ENCODE data around the gene UBASH3B.

UBASH3B gene

DNA sequence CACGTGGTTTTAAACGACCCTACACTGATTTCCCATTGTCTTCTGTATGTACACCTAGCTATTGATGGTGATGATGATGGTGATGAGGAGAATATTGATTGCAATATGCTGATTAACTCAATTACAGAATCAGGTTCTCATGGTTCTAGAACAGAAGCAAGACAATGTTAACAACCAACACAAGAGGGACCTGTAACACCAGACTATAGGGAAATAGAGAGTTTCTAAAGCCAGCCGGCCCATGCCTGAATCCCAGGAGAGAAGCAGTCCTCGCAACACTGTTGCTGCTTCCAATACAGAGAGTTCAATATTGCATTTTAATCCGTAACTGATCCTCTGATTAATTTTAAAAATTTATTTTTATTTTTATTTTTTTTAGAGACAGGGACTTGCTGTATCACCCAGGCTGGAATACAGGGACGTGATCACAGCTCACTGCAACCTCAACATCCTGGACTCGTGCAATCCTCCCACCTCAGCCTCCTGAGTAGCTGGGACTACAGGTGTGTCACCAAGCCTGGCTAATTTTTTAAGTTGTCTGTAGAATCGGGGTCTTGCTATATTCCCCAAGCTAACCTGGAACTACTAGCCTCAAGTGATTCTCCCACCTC is 22.2 kb upstream of the UBASH3B start:
- DNase-seq (ENCODE audit: low spot score): peak; percentile 68
- in situ Hi-C loops (cut with MboI; ENCODE audit: low sequenced_read_pairs, unreplicated experiment): loop anchor here (10.0 kb wide), 1 partner anchor 121 kb away; no protein-coding TSS in a partner anchor
- TF ChIP-seq, protein P1, sequence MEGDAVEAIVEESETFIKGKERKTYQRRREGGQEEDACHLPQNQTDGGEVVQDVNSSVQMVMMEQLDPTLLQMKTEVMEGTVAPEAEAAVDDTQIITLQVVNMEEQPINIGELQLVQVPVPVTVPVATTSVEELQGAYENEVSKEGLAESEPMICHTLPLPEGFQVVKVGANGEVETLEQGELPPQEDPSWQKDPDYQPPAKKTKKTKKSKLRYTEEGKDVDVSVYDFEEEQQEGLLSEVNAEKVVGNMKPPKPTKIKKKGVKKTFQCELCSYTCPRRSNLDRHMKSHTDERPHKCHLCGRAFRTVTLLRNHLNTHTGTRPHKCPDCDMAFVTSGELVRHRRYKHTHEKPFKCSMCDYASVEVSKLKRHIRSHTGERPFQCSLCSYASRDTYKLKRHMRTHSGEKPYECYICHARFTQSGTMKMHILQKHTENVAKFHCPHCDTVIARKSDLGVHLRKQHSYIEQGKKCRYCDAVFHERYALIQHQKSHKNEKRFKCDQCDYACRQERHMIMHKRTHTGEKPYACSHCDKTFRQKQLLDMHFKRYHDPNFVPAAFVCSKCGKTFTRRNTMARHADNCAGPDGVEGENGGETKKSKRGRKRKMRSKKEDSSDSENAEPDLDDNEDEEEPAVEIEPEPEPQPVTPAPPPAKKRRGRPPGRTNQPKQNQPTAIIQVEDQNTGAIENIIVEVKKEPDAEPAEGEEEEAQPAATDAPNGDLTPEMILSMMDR (IDR thresholded peaks at IDR 0.05; ENCODE audit: borderline replicate concordance, control extremely low read depth, extremely low read depth, insufficient read depth, missing control alignments): peak; percentile 45

DNA sequence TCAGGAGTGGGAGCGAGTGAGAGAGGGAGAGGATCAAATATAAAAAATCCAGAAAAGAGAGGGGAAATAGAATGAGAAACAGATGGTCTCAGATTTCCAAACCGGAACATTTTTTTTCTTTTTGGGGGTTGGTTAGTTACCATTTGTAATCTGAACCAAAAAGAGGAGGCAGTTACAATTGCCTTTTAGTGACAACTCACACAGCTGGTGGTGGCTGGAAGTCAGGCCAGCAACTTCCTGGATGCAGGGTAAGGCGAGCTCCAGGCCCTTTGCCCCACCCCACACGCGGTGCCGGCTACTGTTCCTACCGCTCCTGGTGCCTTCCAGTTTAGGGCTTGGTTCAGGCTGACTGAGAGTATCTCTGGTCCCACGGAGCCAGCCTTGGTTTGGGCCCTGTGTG is 21.0 kb upstream of the UBASH3B start:
- in situ Hi-C loops (cut with MboI; ENCODE audit: low sequenced_read_pairs, unreplicated experiment): loop anchor here (10.0 kb wide), 1 partner anchor 120 kb away; no protein-coding TSS in a partner anchor
- no peak for DNase-seq (ENCODE audit: low spot score)
- TF ChIP-seq, protein P1 (IDR thresholded peaks at IDR 0.05; ENCODE audit: borderline replicate concordance, control extremely low read depth, extremely low read depth, insufficient read depth, missing control alignments): no peak

DNA sequence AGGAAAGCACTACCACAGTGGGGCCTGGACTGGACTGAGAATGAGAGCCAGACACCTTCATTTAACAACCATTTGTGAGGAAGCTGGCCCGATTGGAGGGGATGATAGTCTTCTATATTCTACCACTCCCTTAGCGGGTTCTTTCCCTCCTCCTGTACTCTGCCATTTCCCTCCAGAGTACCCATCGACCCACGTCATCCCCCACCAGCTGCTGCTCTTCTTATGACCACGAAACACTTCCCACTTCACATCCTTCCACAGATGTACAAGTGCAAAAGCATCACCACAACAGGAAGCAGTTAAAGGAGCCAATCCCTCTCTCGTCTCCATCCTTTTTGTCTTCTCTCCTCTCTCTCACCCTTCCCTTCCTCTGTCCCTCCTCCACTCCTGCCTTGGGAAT is 18.0 kb upstream of the UBASH3B start:
- TF ChIP-seq, protein P1 (IDR thresholded peaks at IDR 0.05; ENCODE audit: borderline replicate concordance, control extremely low read depth, extremely low read depth, insufficient read depth, missing control alignments): no peak
- in situ Hi-C loops (cut with MboI; ENCODE audit: low sequenced_read_pairs, unreplicated experiment): loop anchor here (10.0 kb wide), 1 partner anchor 117 kb away; no protein-coding TSS in a partner anchor
- DNase-seq (ENCODE audit: low spot score): no peak

DNA sequence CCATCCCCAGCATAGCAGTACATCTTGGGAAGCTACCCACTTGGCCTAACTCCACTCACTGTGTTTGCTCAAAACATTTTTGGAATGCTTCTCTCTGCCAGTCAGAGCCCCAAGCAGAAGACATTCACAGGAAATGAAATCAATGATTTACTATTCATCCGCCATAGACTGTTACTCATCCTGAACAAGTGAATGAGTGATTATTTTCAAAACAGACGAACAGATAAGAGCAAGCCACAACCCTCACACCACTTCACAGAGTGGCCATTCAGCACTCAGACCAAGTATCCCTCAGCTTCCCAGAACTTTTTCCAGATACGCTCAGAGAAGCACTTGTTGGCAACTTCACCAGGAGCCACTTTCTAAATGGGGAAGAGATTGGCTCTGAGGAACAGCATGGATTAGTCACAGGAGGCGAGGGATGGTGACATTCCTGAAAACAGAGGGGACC is 13.0 kb upstream of the UBASH3B start:
- no peak for DNase-seq (ENCODE audit: low spot score)
- TF ChIP-seq, protein P1 (IDR thresholded peaks at IDR 0.05; ENCODE audit: borderline replicate concordance, control extremely low read depth, extremely low read depth, insufficient read depth, missing control alignments): no peak
- in situ Hi-C loops (cut with MboI; ENCODE audit: low sequenced_read_pairs, unreplicated experiment): no loop called here

DNA sequence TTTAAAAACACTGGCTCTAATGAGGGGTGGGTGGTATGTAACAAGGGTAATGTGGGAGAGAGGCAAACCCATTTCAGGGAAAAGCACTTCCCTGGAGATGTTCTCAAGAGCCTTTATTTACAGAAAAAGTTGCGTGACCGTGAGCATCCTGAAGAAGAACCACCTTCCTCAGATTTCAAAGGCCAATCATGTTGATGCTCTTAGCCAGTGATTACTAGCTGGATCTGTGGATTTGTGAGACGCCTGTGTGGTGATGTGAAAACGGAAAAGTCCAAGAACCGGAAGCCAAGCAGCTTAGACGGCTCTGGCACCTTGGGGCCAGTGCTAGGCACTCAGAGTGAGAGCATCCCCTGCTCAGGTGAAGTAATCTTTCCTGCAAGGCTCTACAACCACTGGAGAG is 12.6 kb upstream of the UBASH3B start:
- in situ Hi-C loops (cut with MboI; ENCODE audit: low sequenced_read_pairs, unreplicated experiment): no loop called here
- DNase-seq (ENCODE audit: low spot score): no peak
- TF ChIP-seq, protein P1 (IDR thresholded peaks at IDR 0.05; ENCODE audit: borderline replicate concordance, control extremely low read depth, extremely low read depth, insufficient read depth, missing control alignments): no peak

DNA sequence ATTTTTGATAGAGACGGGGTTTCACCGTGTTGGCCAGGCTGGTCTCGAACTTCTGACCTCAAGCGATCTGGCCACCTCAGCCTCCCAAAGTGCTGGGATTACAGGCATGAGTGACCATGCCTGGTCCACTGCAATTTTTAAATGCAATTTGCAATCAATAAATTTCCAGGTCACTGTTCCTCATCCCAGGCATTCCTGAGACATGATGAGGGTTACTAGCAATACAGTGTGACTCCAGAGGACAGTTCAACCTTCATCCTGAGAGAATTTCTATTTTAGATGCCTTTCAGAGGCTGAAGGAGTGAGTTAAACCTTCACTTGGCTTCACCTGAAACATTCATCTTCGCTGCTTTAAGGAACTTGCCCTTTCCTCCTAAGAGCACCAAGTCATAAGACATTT is 9.7 kb upstream of the UBASH3B start:
- no peak for DNase-seq (ENCODE audit: low spot score)
- in situ Hi-C loops (cut with MboI; ENCODE audit: low sequenced_read_pairs, unreplicated experiment): no loop called here
- TF ChIP-seq, protein P1 (IDR thresholded peaks at IDR 0.05; ENCODE audit: borderline replicate concordance, control extremely low read depth, extremely low read depth, insufficient read depth, missing control alignments): no peak

Measured in GM13976 (cell line).